Loucy (cell line): ENCODE results near the gene IL17A.
A peak's percentile ranks its signal among the peaks of the same experiment; 100 is the strongest.
"Not testable (repeated sequence)": the region's sequence is repeated elsewhere in the genome, so short reads cannot be mapped to it uniquely, and the experiment has no call there.

ENCODE experiments used
- H2AFZ ChIP-seq: fragments of 200-600 bp; sonication (generic); 2 replicates; pipeline ENCODE4 v1.6.0; 2016; ENCODE audit warnings: antibody characterized with exemption, mild to moderate bottlenecking, low read length, moderate library complexity
- H3F3A ChIP-seq: fragments of 200-600 bp; 2 replicates; pipeline ENCODE4 v1.6.0; 2016; ENCODE audit warnings: antibody characterized with exemption, low read depth, mild to moderate bottlenecking
- H3K27me3 ChIP-seq: fragments of 200-600 bp; sonication (generic); 2 replicates; pipeline ENCODE4 v1.6.1; 2014; ENCODE audit warnings: low read length, mild to moderate bottlenecking; ENCODE audit not compliant: insufficient read depth, poor library complexity, severe bottlenecking
- H3K36me3 ChIP-seq: fragments of 200-600 bp; sonication (generic); 2 replicates; pipeline ENCODE4 v1.6.1; 2016; ENCODE audit warnings: low read length; ENCODE audit not compliant: insufficient read depth
- H3K4me1 ChIP-seq: fragments of 200-600 bp; sonication (generic); 2 replicates; pipeline ENCODE4 v1.5.1; 2014; ENCODE audit warnings: low read length, mild to moderate bottlenecking; ENCODE audit not compliant: insufficient read depth, poor library complexity, severe bottlenecking
- H3K4me2 ChIP-seq: fragments of 200-600 bp; sonication (generic); 2 replicates; pipeline ENCODE4 v1.6.0; 2014; ENCODE audit warnings: antibody characterized with exemption, low read length, low read depth, mild to moderate bottlenecking; ENCODE audit not compliant: poor library complexity, severe bottlenecking
- H3K4me3 ChIP-seq: fragments of 200-600 bp; sonication (generic); 2 replicates; pipeline ENCODE4 v1.5.1; 2014; ENCODE audit warnings: low read length, mild to moderate bottlenecking, mixed read lengths; ENCODE audit not compliant: poor library complexity, severe bottlenecking
- H3K79me2 ChIP-seq: fragments of 200-600 bp; sonication (generic); 2 replicates; pipeline ENCODE4 v1.6.1; 2014; ENCODE audit warnings: low read length; ENCODE audit not compliant: insufficient read depth
- H3K9ac ChIP-seq: fragments of 200-600 bp; sonication (generic); 2 replicates; pipeline ENCODE4 v1.6.0; 2014; ENCODE audit warnings: mild to moderate bottlenecking, low read depth, low read length, moderate library complexity; ENCODE audit not compliant: poor library complexity, severe bottlenecking
- H3K9me2 ChIP-seq: fragments of 200-600 bp; sonication (generic); replicated peaks from 2 replicates; pipeline ENCODE4 v1.6.1; 2016; ENCODE audit warnings: low read depth, low read length, mixed read lengths
- H3K9me3 ChIP-seq: fragments of 200-600 bp; sonication (generic); 2 replicates; pipeline ENCODE4 v1.6.1; 2014; ENCODE audit warnings: mild to moderate bottlenecking, antibody characterized with exemption, low read length, low read depth; ENCODE audit not compliant: insufficient read depth
- H4K20me1 ChIP-seq: fragments of 200-600 bp; sonication (generic); 2 replicates; pipeline ENCODE4 v1.6.0; 2014; ENCODE audit warnings: antibody characterized with exemption, low read length, mild to moderate bottlenecking; ENCODE audit not compliant: insufficient read depth, poor library complexity, severe bottlenecking
- EZH2phosphoT487 ChIP-seq: fragments of 200-600 bp; IDR thresholded peaks from 2 replicates; pipeline ENCODE4 v1.6.1; 2018; ENCODE audit warnings: antibody characterized with exemption, mild to moderate bottlenecking, moderate library complexity, borderline replicate concordance
- TF ChIP-seq, protein P1 (sequence below): fragments of 200-600 bp; sonication (generic); conservative IDR thresholded peaks from 2 replicates; pipeline ENCODE4 v1.5.1; 2014; ENCODE audit warnings: mild to moderate bottlenecking, antibody characterized with exemption, low read length

The IL17A gene

DNA sequence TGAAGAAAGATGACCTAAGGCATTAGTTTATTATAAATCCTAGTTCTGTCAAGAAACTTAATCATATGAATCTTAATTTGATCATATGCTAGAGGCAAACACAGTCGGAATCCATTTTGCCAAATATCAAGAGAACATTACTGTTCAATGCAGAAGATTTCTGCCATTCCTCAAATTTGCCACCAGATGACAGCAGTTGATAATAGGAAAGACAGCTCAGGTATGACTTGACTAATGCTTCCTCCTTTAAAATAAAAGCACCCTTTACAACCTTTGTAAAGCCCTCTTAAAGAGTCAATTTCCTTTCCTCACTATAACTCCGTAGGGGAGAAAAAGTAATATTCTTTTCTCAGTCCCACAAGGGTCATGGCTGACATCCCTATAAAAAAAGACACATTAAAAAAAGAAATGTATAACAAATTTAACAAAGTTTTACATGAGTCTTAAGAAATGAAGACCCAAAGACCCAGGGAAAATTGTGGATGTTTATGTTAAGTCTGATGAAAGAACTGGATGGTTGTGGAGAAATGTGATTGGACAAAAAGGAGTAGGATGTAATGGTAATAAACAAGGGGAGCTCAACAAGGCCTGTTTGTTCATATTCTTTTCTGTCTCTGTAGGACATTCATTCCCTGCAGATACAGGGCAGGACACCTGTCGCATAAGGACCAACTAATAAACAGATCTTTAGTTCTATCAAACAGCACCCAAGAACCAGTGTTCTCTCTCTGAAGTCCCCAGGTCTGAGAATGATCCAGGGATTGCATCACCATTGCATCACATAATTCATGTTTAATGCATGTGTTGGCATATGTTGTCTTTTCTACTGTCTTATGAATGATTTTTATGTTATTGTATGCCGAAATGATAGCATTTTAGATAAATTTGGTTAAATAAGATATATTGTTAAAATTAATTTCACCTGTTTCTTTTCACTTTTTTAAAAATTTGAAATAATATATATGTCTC lies 23.0 kb upstream of the IL17A start:
- H3K4me3 ChIP-seq = no peak overlapping the region
- no peaks in the 10 kb centered on the region for H3K27me3 ChIP-seq
- H2AFZ ChIP-seq = peak overlapping the region; percentile 26; the same call in 1 of the 2 replicates
- no peaks in the 10 kb centered on the region for H3F3A ChIP-seq
- no peaks in the 10 kb centered on the region for H3K9me3 ChIP-seq
- no peaks in the 10 kb centered on the region for H3K79me2 ChIP-seq
- H3K4me1 ChIP-seq = peaks cover 13% of the 10 kb centered on the region
- TF ChIP-seq, protein P1, sequence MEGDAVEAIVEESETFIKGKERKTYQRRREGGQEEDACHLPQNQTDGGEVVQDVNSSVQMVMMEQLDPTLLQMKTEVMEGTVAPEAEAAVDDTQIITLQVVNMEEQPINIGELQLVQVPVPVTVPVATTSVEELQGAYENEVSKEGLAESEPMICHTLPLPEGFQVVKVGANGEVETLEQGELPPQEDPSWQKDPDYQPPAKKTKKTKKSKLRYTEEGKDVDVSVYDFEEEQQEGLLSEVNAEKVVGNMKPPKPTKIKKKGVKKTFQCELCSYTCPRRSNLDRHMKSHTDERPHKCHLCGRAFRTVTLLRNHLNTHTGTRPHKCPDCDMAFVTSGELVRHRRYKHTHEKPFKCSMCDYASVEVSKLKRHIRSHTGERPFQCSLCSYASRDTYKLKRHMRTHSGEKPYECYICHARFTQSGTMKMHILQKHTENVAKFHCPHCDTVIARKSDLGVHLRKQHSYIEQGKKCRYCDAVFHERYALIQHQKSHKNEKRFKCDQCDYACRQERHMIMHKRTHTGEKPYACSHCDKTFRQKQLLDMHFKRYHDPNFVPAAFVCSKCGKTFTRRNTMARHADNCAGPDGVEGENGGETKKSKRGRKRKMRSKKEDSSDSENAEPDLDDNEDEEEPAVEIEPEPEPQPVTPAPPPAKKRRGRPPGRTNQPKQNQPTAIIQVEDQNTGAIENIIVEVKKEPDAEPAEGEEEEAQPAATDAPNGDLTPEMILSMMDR = peak; percentile 97
- no peak for TF ChIP-seq EZH2phosphoT487
- H3K9ac ChIP-seq = no peak overlapping the region
- H4K20me1 ChIP-seq = no peaks in the 10 kb centered on the region
- H3K4me2 ChIP-seq = no peak overlapping the region
- H3K9me2 ChIP-seq = no peaks in the 10 kb centered on the region
- H3K36me3 ChIP-seq = no peaks in the 10 kb centered on the region

DNA sequence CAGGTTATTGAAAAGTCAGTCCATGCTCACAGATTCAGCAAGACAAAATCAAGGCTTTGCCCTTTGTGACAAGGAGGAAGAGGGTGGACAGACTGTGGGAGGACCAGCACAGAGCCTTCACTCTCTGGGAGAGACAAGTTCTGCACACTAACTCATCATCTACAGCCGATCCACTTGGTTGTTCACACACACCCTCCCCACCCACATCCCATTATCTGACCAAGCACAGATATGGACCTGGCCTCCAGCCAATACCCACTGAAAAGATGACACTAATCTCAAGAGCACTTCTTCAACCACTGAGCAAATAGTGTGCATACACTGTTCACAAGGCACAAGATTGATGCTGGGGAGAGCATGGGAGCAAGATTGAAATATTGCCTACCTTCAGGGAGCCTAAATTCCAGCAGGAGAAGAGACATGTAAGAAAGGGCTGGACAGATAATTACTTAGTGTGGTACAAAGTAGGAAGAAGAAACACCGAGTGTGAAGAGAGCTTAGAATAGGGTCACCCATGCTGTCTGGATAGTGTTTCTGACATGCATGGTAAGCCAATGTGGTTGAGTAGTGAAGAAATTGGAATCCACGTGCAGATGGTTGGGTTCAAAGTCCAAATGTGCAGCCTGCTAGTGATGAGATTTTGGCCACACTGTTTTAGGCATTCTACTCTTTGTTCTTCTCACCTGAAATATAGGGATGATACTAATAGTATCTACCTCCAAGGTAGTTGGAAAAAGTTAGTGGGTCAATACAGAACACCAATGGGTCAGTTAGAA lies 21.7 kb upstream of the IL17A start:
- Histone ChIP-seq H4K20me1 (no peaks in the 10 kb centered on the region), H3K4me1 (peaks cover 13% of the 10 kb centered on the region), H3K27me3 (no peaks in the 10 kb centered on the region), H3F3A (no peaks in the 10 kb centered on the region), H3K9me3 (no peaks in the 10 kb centered on the region; the same call in 1 of the 2 replicates), H3K4me2 (no peak overlapping the region), H3K9ac (no peak overlapping the region), H3K4me3 (no peak overlapping the region), H2AFZ (0 out of 2 replicates have a peak overlapping the region, but pooled peaks have one; percentile 25), H3K79me2 (no peaks in the 10 kb centered on the region), H3K9me2 (no peaks in the 10 kb centered on the region), H3K36me3 (no peaks in the 10 kb centered on the region)
- TF ChIP-seq, protein P1 = no peak
- TF ChIP-seq EZH2phosphoT487 = no peak

DNA sequence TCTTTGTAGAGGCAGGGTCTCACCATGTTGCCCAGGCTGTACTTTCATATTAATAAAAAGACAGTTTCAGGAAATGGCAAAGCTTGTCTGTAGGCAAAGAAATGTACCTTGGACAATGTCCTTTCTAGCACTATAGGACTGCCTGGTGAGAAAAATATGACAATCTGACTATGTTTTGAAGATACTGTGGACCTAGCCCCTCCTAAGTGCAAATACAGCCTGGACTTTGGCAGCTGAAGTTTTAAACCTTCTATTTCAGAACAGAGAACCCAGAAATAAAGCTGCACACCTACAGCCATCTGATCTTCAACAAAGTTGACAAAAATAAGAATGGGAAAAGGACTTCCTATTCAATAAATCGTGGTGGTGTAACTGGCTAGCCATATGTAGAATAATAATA lies 18.9 kb upstream of the IL17A start:
- Histone ChIP-seq H3K9ac (no peak overlapping the region), H3K9me2 (no peaks in the 10 kb centered on the region), H4K20me1 (no peaks in the 10 kb centered on the region), H3K27me3 (no peaks in the 10 kb centered on the region), H3K4me1 (peaks cover 13% of the 10 kb centered on the region), H2AFZ (no peak overlapping the region), H3K4me3 (no peak overlapping the region), H3K4me2 (no peak overlapping the region), H3K79me2 (no peaks in the 10 kb centered on the region), H3F3A (no peaks in the 10 kb centered on the region), H3K9me3 (no peaks in the 10 kb centered on the region; the same call in 1 of the 2 replicates), H3K36me3 (no peaks in the 10 kb centered on the region)
- TF ChIP-seq, protein P1 = no peak
- TF ChIP-seq EZH2phosphoT487 = no peak

DNA sequence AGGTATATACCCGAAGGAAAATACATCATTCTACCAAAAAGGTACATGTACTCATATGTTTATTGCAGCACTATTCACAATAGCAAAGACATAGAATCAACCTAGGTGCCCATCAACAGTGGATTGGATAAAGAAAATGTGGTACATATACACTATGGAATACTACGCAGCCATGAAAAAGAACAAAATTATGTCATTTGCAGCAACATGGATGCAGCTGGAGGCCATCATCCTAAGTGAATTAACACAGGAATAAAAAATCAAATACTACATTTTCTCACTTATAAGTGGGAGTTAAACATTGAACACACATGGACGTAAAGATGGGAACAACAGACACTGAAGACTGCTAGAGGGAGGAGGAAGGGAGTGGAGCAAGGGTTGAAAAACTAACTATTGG lies 17.8 kb upstream of the IL17A start:
- not testable (repeated sequence) for H3K36me3 ChIP-seq, H3K9me3 ChIP-seq, H3K79me2 ChIP-seq, H3K9me2 ChIP-seq, H4K20me1 ChIP-seq, H3K27me3 ChIP-seq, H3K4me2 ChIP-seq, H3K9ac ChIP-seq, H3K4me3 ChIP-seq, H2AFZ ChIP-seq, H3K4me1 ChIP-seq, H3F3A ChIP-seq
